Measurements from ENCODE around the gene TCN2.
A peak's percentile ranks its signal among the peaks of the same experiment; 100 is the strongest.

Gene TCN2

GRCh38 chr22:30584441-30584840, 22.5 kb upstream of the TCN2 start:
- Histone ChIP-seq H3K27ac (ENCODE audit: extremely low read depth, low read depth, low read length) (no peak overlapping the region), H3K4me1 (ENCODE audit: control insufficient read depth, insufficient read depth, low read length) (no peaks in the 10 kb centered on the region), H3K4me3 (ENCODE audit: low read depth, low read length) (no peak overlapping the region), H3K36me3 (ENCODE audit: control insufficient read depth in 2 of 2, insufficient read depth in 1 of 2, low read length in 2 of 2) (peaks cover 25 to 99% of the 10 kb centered on the region in 2 experiments), H3K9me3 (ENCODE audit: control insufficient read depth, insufficient read depth, low read depth, low read length) (no peaks in the 10 kb centered on the region)
- ChIA-PET CTCF (no interaction called here), POLR2A (interaction anchor here (0.5 kb wide), 2 partner anchors 25 to 252 kb away, joined by 3 to 4 read pairs; no protein-coding TSS in a partner anchor)
- no peak for TF ChIP-seq ZNF660 (tag by site-specific recombination; IDR thresholded peaks at IDR 0.05)
- no peak for TF ChIP-seq ZNF571 (tag by site-specific recombination; IDR thresholded peaks at IDR 0.05)
- no peak for TF ChIP-seq SP3 (tag by site-specific recombination; IDR thresholded peaks at IDR 0.05)
- no peak for TF ChIP-seq ZNF777 (tag by site-specific recombination; IDR thresholded peaks at IDR 0.05; ENCODE audit: borderline replicate concordance)
- TF ChIP-seq CTCF (tag by site-specific recombination; IDR thresholded peaks at IDR 0.05), result no peak
- no peak for TF ChIP-seq PRDM6 (tag by site-specific recombination; IDR thresholded peaks at IDR 0.05)
- TF ChIP-seq ZNF776 (tag by site-specific recombination; IDR thresholded peaks at IDR 0.05; ENCODE audit: borderline replicate concordance), result no peak
- TF ChIP-seq ZNF239 (tag by site-specific recombination; IDR thresholded peaks at IDR 0.05), result no peak
- TF ChIP-seq ZNF596 (tag by site-specific recombination; IDR thresholded peaks at IDR 0.05), result no peak
- no peak for TF ChIP-seq ZSCAN23 (tag by site-specific recombination; IDR thresholded peaks at IDR 0.05)
- TF ChIP-seq ZNF785 (tag by site-specific recombination; IDR thresholded peaks at IDR 0.05), result no peak

GRCh38 chr22:30586414-30586813, 20.6 kb upstream of the TCN2 start:
- Histone ChIP-seq H3K27ac (ENCODE audit: extremely low read depth, low read depth, low read length) (no peak overlapping the region), H3K9me3 (ENCODE audit: control insufficient read depth, insufficient read depth, low read depth, low read length) (no peaks in the 10 kb centered on the region), H3K36me3 (ENCODE audit: control insufficient read depth in 2 of 2, insufficient read depth in 1 of 2, low read length in 2 of 2) (peaks cover 25 to 87% of the 10 kb centered on the region in 2 experiments), H3K4me3 (ENCODE audit: low read depth, low read length) (no peak overlapping the region), H3K4me1 (ENCODE audit: control insufficient read depth, insufficient read depth, low read length) (peaks cover 8% of the 10 kb centered on the region; the same call in 1 of the 2 replicates)
- TF ChIP-seq ZNF174 (tag by site-specific recombination; IDR thresholded peaks at IDR 0.05) (no peak), PRDM10 (tag by site-specific recombination; IDR thresholded peaks at IDR 0.05) (peak; percentile 73; the same call in 1 of the 2 replicates)
- ChIA-PET CTCF (interaction anchor here (0.6 to 1.4 kb wide), 3 partner anchors 19 to 333 kb away, joined by 3 to 7 read pairs (median 6); no protein-coding TSS in a partner anchor), POLR2A (no interaction called here)

GRCh38 chr22:30591191-30591587, 15.8 kb upstream of the TCN2 start:
- Histone ChIP-seq H3K4me3 (ENCODE audit: low read depth, low read length) (peak overlapping the region; percentile 79), H3K27ac (ENCODE audit: extremely low read depth, low read depth, low read length) (peak overlapping the region; percentile 80; the same call in 1 of the 2 replicates), H3K36me3 (ENCODE audit: control insufficient read depth in 2 of 2, insufficient read depth in 1 of 2, low read length in 2 of 2) (peaks cover 18 to 40% of the 10 kb centered on the region in 2 experiments), H3K4me1 (ENCODE audit: control insufficient read depth, insufficient read depth, low read length) (peaks cover 8% of the 10 kb centered on the region; the same call in 1 of the 2 replicates), H3K9me3 (ENCODE audit: control insufficient read depth, insufficient read depth, low read depth, low read length) (no peaks in the 10 kb centered on the region)
- CTCF ChIA-PET, result interaction anchor here (0.7 to 1.4 kb wide), 2 partner anchors 15 to 328 kb away, joined by 3 read pairs; no protein-coding TSS in a partner anchor
- POLR2A ChIA-PET, result interaction anchor here (0.6 to 1.4 kb wide), 6 partner anchors 17 to 378 kb away, joined by 3 to 7 read pairs (median 4); partner anchors contain the start of genes GAL3ST1, MORC2, SEC14L2 and SLC35E4
- TF ChIP-seq MEIS1 (CRISPR knock-in tag; IDR thresholded peaks at IDR 0.05; ENCODE audit: borderline replicate concordance) (no peak), ZNF132 (tag by site-specific recombination; IDR thresholded peaks at IDR 0.05; ENCODE audit: borderline replicate concordance) (no peak), GLIS1 (tag by site-specific recombination; IDR thresholded peaks at IDR 0.05) (no peak), SP2 (tag by site-specific recombination; IDR thresholded peaks at IDR 0.05) (no peak), ZNF416 (tag by site-specific recombination; IDR thresholded peaks at IDR 0.05) (no peak), ZSCAN5A (tag by site-specific recombination; IDR thresholded peaks at IDR 0.05) (no peak), ZNF114 (tag by site-specific recombination; IDR thresholded peaks at IDR 0.05) (no peak), TRIM28 (IDR thresholded peaks at IDR 0.05; ENCODE audit: borderline replicate concordance, low read length) (no peak), GFI1B (tag by site-specific recombination; IDR thresholded peaks at IDR 0.05) (no peak), ZNF514 (tag by site-specific recombination; IDR thresholded peaks at IDR 0.05) (no peak), ZNF501 (tag by site-specific recombination; IDR thresholded peaks at IDR 0.05) (no peak), ZNF366 (tag by site-specific recombination; conservative IDR thresholded peaks at IDR 0.05) (no peak)
